ENCODE results near the gene RPL29. TPM values are rescaled to one million over a fixed set of nuclear protein-coding genes. Genes with fewer than 3 reads are reported as not detected.

RPL29 gene
- polyA plus RNA-seq, 1 donor: 3,323 TPM

GRCh38 chr3:51947215-51947900, 48.3 kb downstream of the RPL29 start:
- DNase-seq (ENCODE audit: low read depth): no peak

- DNase-seq (ENCODE audit: low read depth): no peak
Measured at GRCh38 chr3:51946796-51947195, 48.9 kb downstream of the RPL29 start.

- no peak for DNase-seq (ENCODE audit: low read depth)
Measured at GRCh38 chr3:51945926-51946705, 49.6 kb downstream of the RPL29 start.

GRCh38 chr3:51945031-51945840, 50.5 kb downstream of the RPL29 start:
- DNase-seq (ENCODE audit: low read depth): no peak

GRCh38 chr3:51944451-51945021, 51.2 kb downstream of the RPL29 start:
- DNase-seq (ENCODE audit: low read depth): no peak

Other genes with a start within 250 kb of the RPL29 start
- not detected for gene IQCF6, start 216.7 kb downstream of the RPL29 start, polyA plus RNA-seq (ENCODE audit: insufficient read length)
- not detected for gene IQCF2, start 134.3 kb downstream of the RPL29 start, polyA plus RNA-seq (ENCODE audit: insufficient read length)
- not detected for gene IQCF5, start 120.3 kb downstream of the RPL29 start, polyA plus RNA-seq (ENCODE audit: insufficient read length)
- not detected for gene IQCF1, start 92.5 kb downstream of the RPL29 start, polyA plus RNA-seq (ENCODE audit: insufficient read length)
- 15.2 TPM for gene RRP9, start 54.0 kb downstream of the RPL29 start, polyA plus RNA-seq (ENCODE audit: insufficient read length)
- 5.5 TPM for gene PARP3, start 53.5 kb downstream of the RPL29 start, polyA plus RNA-seq (ENCODE audit: insufficient read length)
- gene GPR62, start 40.5 kb downstream of the RPL29 start, polyA plus RNA-seq (ENCODE audit: insufficient read length): 0.89 TPM
- 68.7 TPM for gene PCBP4, start 28.4 kb downstream of the RPL29 start, polyA plus RNA-seq (ENCODE audit: insufficient read length)
- gene ABHD14B, start 21.8 kb downstream of the RPL29 start, polyA plus RNA-seq (ENCODE audit: insufficient read length): 21.9 TPM
- gene ABHD14A, start 20.8 kb downstream of the RPL29 start, polyA plus RNA-seq (ENCODE audit: insufficient read length): 16.1 TPM
- 12.9 TPM for gene ACY1, start 12.4 kb downstream of the RPL29 start, polyA plus RNA-seq (ENCODE audit: insufficient read length)
- gene DUSP7, start 60.7 kb upstream of the RPL29 start, polyA plus RNA-seq (ENCODE audit: insufficient read length): 18.5 TPM
- gene POC1A, start 158.5 kb upstream of the RPL29 start, polyA plus RNA-seq (ENCODE audit: insufficient read length): 3.7 TPM
- gene ALAS1, start 202.3 kb upstream of the RPL29 start, polyA plus RNA-seq (ENCODE audit: insufficient read length): 31.2 TPM
- 0.44 TPM for gene TLR9, start 229.8 kb upstream of the RPL29 start, polyA plus RNA-seq (ENCODE audit: insufficient read length)
- gene TWF2, start 243.3 kb upstream of the RPL29 start, polyA plus RNA-seq (ENCODE audit: insufficient read length): 22.3 TPM
- 13.3 TPM for gene PPM1M, start 249.9 kb upstream of the RPL29 start, polyA plus RNA-seq (ENCODE audit: insufficient read length)

Data from forelimb muscle (tissue), 1 donor.